Adrenal gland (tissue), 12 donors: ENCODE data around the gene TWNK. TPM values are rescaled to one million over a fixed set of nuclear protein-coding genes. Genes with fewer than 3 reads are reported as not detected.
A peak's percentile ranks its signal among the peaks of the same experiment; 100 is the strongest.

Experiments used
- DNase-seq, 7 donors: peaks; one replicate each; pipeline ENCODE4 v3.0.0-alpha.2; 2019 to 2020
- H3K27ac ChIP-seq, 5 donors: fragments of 200-600 bp; sonication (generic) in 4 of 5; 1 replicate in 3 of 5; 2 replicates in 2 of 5; pipeline versions ENCODE4 v1.5.1 to v1.8.0; 2016 to 2020; ENCODE audit warnings: mild to moderate bottlenecking in 1 of 5
- H3K27me3 ChIP-seq: fragments of 200-600 bp; 2 replicates; pipeline ENCODE4 v1.8.0; 2021
- H3K36me3 ChIP-seq, 2 donors: fragments of 200-600 bp; replicated peaks in 1 of 2; 1 replicate in 1 of 2; 2 replicates in 1 of 2; pipeline versions ENCODE4 v1.5.1 to v1.8.0; 2018 to 2022
- H3K4me1 ChIP-seq, 2 donors: fragments of 200-600 bp; replicated peaks in 1 of 2; 1 replicate in 1 of 2; 2 replicates in 1 of 2; pipeline versions ENCODE4 v1.5.1 to v1.8.0; 2018 to 2021
- H3K4me3 ChIP-seq, 4 donors: fragments of 200-600 bp; sonication (generic) in 3 of 4; one replicate each; pipeline ENCODE4 v1.5.1; 2016 to 2018
- H3K9me3 ChIP-seq, 3 donors: fragments of 200-600 bp; sonication (generic) in 1 of 3; replicated peaks in 1 of 3; 1 replicate in 2 of 3; 2 replicates in 1 of 3; pipeline versions ENCODE4 v1.5.1 to v1.8.0; 2016 to 2021
- POLR2A ChIP-seq, 2 donors: fragments of 450-650 bp; IDR thresholded peaks; one replicate each; pipeline ENCODE4 v1.6.1; 2017; ENCODE audit warnings: antibody characterized with exemption in 2 of 2, mild to moderate bottlenecking in 2 of 2, moderate library complexity in 1 of 2
- WGBS, 4 donors: extraction: QIAGEN DNeasy Blood & Tissue Kit in 2 of 4; methylation state at CpG; one replicate each; pipeline versions ENCODE4 v1.1.5 to v1.1.7; 2013 to 2017; 5-methylcytosine and 5-hydroxymethylcytosine counted together
- intact Hi-C, 2 donors: fragments of 100-400 bp; cut with DNase I; formaldehyde crosslinking; loops; one replicate each; pipeline versions ENCODE4 v1.14.1 to v1.15.0; 2022 to 2023
- polyA plus RNA-seq, 3 donors: library from polyadenylated mRNA; stranded (reverse); fragments of 200-250 nt in 2 of 3; fragments of 350-450 nt in 1 of 3; fragmentation: Illumina TruSeq in 1 of 3; extraction: RNeasy Lipid Tissue Mini Kit (QIAGEN cat#74804) in 1 of 3; gene quantifications; one replicate each; pipeline ENCODE4 v1.2.3, GENCODE V29; 2013 to 2014
- total RNA-seq, 9 donors: library from RNA; depleted of rRNA in 4 of 9; stranded (reverse); fragments of >200 nt in 4 of 9; fragments of 120-200 nt in 1 of 9; fragmentation: NEBNext Ultra II Directional in 1 of 9; extraction: Animal tissue kit (Norgen Biotek cat#: 25700) in 1 of 9; gene quantifications; one replicate each; pipeline versions ENCODE4 v1.1.0 to v1.2.4, GENCODE V29; 2013 to 2023
- TF ChIP-seq, protein P1 (sequence below), 6 experiments: fragments of 450-650 bp in 4 of 6; fragments of 200-600 bp in 2 of 6; sonication (generic) in 1 of 6; IDR thresholded peaks; 1 replicate in 5 of 6; 2 replicates in 1 of 6; pipeline versions ENCODE4 v1.5.1 to v1.8.0; 2016 to 2021; ENCODE audit warnings: antibody characterized with exemption in 6 of 6, mild to moderate bottlenecking in 2 of 6, moderate library complexity in 1 of 6
- donor health status: healthy with polysubstance abuse.
- donor health status: Bipolar disorder and iron deficiency.
- donor health status: DM: yes; HTN: yes; CAD: no.
- donor health status: DM: no; HTN: no; CAD: no.
- donor health status: DM: no; HTN: no; CAD: no.
- donor health status: DM: yes; HTN: yes; CAD: no.

TWNK gene
- total and polyA plus RNA-seq, 12 donors: 5.3 to 21.8 (median 9.3) TPM

DNA sequence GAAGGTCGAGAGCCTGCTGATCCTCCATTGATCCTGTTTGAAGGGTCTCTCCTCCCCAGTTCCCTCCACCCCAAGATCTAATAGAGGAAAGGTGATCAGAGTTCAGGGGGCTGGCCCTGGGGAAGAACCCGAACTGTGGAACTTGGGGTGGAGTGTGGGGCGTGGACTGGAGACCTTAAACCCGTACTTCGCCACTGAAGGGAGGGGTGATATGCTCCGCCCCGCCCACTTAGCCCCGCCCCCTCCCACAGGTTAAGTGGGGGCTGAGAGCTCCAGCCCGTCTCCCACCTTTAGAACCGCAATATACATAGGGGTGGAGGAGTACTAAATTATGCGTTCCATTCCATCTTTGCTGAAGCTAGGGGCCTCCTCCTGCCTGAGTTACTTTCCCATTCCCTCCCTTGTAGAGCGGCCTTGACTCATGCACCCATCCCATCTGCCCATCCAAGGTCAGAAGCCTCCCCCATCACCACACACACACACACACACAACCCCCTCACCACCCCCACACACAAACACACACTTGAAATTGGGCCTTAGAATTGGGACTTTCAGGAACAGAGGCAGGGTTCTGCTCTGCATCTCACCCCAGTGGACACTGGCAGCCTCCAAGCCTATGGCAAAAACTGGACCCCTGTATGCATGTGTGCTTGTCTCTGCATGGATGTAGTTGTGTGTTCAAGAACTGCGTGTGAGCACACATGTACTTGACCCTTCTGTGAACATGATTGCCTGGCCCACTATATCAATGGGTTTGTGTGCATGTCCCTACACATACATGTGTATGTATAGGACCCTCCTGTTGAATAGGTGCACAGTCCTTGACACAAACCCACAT, 17.0 kb upstream of the TWNK start:
- intact Hi-C loops: no loop called here
- Histone ChIP-seq H3K27ac (peak overlapping the region in 2 of 5 donors; percentile 3 to 50), H3K9me3 (no peaks in the 10 kb centered on the region), H3K4me3 (peak overlapping the region in 2 of 4 donors; percentile 57 to 83), H3K36me3 (peaks cover 0 to 12% of the 10 kb centered on the region in 2 donors), H3K4me1 (peaks cover 7 to 23% of the 10 kb centered on the region in 2 donors), H3K27me3 (no peaks in the 10 kb centered on the region)
- no peak for TF ChIP-seq POLR2A (IDR thresholded peaks at IDR 0.05)
- TF ChIP-seq, protein P1, sequence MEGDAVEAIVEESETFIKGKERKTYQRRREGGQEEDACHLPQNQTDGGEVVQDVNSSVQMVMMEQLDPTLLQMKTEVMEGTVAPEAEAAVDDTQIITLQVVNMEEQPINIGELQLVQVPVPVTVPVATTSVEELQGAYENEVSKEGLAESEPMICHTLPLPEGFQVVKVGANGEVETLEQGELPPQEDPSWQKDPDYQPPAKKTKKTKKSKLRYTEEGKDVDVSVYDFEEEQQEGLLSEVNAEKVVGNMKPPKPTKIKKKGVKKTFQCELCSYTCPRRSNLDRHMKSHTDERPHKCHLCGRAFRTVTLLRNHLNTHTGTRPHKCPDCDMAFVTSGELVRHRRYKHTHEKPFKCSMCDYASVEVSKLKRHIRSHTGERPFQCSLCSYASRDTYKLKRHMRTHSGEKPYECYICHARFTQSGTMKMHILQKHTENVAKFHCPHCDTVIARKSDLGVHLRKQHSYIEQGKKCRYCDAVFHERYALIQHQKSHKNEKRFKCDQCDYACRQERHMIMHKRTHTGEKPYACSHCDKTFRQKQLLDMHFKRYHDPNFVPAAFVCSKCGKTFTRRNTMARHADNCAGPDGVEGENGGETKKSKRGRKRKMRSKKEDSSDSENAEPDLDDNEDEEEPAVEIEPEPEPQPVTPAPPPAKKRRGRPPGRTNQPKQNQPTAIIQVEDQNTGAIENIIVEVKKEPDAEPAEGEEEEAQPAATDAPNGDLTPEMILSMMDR (IDR thresholded peaks at IDR 0.05): no peak
- DNase-seq: peak in 3 of 7 donors; percentile 24 to 54 (median 29)
- WGBS, 4 donors: 32 to 55% (median 37%) methylated on average over 9 to 13 of the region's 13 CpGs

DNA sequence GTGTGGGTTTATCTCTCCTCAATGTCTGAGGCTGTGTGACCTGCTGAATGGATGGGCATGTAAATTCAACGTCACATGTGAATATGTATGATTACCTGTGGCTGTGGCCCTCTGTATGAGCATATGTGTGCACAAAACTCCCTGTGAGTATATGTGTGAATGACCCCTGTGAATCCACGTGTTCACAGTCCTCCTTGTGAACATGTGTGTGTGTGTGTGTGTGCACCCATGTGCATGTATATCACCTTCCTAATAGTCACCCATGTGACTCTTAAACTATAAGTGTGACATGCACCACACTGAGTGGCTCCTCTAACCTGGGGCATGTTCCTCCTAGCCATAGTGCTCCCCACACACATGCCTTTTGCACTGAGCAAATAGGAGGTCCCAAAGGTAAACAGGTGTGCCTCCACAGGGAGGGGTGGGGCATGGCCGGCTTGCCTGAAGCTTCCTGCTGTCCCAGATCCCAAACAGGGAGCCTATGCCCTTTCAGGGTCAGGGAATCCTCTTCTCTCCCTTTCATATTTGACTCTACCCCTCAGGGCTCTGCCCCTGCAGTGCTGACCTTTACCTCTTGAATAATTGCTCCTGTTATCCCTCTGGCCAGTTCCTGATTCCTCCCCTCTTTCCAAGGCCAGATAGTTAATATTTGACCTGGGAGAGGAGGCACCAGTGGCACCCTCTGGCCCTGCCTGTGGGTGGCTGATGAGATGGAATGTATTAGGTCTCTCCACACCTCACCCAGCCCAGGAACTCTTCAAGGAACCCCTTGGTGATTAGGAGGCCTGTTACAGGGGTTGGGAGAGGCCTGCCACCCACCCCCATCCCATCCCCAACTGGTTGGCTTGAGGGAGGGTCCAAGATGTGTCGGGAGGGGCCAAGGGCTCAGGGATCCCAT, 16.2 kb upstream of the TWNK start:
- H3K36me3 ChIP-seq: peaks cover 0 to 7% of the 10 kb centered on the region in 2 donors
- DNase-seq: peak in 1 of 7 donors; percentile 11
- 60 to 72% (median 67%) methylated on average over 4 of the region's 4 CpGs for WGBS, 4 donors

DNA sequence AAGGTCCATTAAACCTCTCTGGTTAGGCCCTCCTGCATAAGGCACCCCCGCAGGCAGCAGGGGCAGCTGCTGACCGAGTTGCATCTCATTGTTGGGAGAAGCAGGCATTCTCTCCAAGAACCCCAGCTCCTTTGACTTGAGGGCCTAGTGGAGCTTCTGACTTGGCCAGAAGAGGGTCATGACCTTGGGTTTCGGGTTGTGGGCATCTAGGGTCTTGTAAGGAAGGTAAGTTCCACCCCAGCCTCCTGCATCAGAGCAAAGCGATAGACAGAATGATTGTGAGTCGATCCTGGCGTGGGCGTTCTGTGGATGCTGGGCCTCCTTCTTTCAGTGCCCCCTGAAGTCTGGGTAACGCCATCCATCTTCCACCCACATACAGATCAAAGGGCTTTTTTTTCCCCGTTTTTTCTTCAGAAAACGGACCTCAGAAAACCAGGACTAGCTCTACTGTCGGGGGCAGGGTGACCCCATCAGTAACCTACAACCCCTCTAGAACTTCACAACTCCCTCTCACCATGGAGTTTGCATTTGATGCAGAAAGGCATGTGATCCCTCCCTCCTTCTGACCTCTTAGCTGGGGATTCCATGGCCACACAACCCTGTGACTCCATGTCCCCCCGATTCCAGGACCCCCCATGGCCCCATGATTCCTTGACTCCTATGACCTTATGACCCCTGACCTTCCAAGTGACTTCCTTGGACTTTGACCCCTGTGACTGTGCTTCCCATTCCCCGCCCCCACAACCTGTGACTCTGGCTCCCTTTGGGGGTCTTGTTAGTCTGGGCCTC, 15.0 kb upstream of the TWNK start:
- Histone ChIP-seq H3K27me3 (no peaks in the 10 kb centered on the region), H3K4me3 (no peak overlapping the region), H3K4me1 (peaks cover 7 to 16% of the 10 kb centered on the region in 2 donors), H3K36me3 (no peaks in the 10 kb centered on the region), H3K27ac (no peak overlapping the region), H3K9me3 (no peaks in the 10 kb centered on the region)
- DNase-seq: peak in 3 of 7 donors; percentile 10 to 39 (median 16)
- TF ChIP-seq, protein P1 (IDR thresholded peaks at IDR 0.05): no peak
- TF ChIP-seq POLR2A (IDR thresholded peaks at IDR 0.05): no peak
- intact Hi-C loops: no loop called here
- 78 to 81% (median 79%) methylated on average over 11 to 13 of the region's 13 CpGs for WGBS, 4 donors

More for the DNA sequence above, 16.2 kb upstream of the TWNK start:
- intact Hi-C loops: no loop called here
- H3K27ac ChIP-seq: no peak overlapping the region
- H3K4me1 ChIP-seq: peaks cover 7 to 16% of the 10 kb centered on the region in 2 donors
- TF ChIP-seq, protein P1 (IDR thresholded peaks at IDR 0.05): no peak
- TF ChIP-seq POLR2A (IDR thresholded peaks at IDR 0.05): no peak
- H3K9me3 ChIP-seq: no peaks in the 10 kb centered on the region
- no peaks in the 10 kb centered on the region for H3K27me3 ChIP-seq
- no peak overlapping the region for H3K4me3 ChIP-seq
